ENCODE measurements around the gene CACNA1G.
A peak's percentile ranks its signal among the peaks of the same experiment; 100 is the strongest.

GRCh38 chr17:50630524-50631194, 70.1 kb downstream of the CACNA1G start:
- TF ChIP-seq CTCF (IDR thresholded peaks at IDR 0.05; ENCODE audit: poor library complexity, severe bottlenecking) (peak; percentile 61), TAF1 (IDR thresholded peaks at IDR 0.05; ENCODE audit: low read depth) (no peak), POLR2AphosphoS5 (IDR thresholded peaks at IDR 0.05) (no peak), EZH2 (IDR thresholded peaks at IDR 0.05; ENCODE audit: borderline replicate concordance, insufficient read depth, low read length, poor library complexity, severe bottlenecking) (no peak), RAD21 (conservative IDR thresholded peaks at IDR 0.05) (no peak), REST (IDR thresholded peaks at IDR 0.05; ENCODE audit: borderline replicate concordance) (no peak), SMC3 (conservative IDR thresholded peaks at IDR 0.05; ENCODE audit: poor library complexity) (peak; percentile 43)

Data from neural cell (in vitro differentiated cells).